Fibroblast of villous mesenchyme (primary cell): Measurements from ENCODE around the gene DHRS9. TPM values are rescaled to one million over a fixed set of nuclear protein-coding genes. Genes with fewer than 3 reads are reported as not detected.
A peak's percentile ranks its signal among the peaks of the same experiment; 100 is the strongest.

Experiments
- DNase-seq: peaks from one replicate; pipeline ENCODE4 v3.0.0-alpha.2; 2010; ENCODE audit warnings: low read depth
- H3K4me3 ChIP-seq: 2 replicates; pipeline ENCODE4 v1.5.1; 2011; ENCODE audit warnings: low read depth, mild to moderate bottlenecking, low read length
- total RNA-seq: library from RNA; depleted of rRNA; stranded (reverse); fragments of >200 nt; gene quantifications from 2 replicates; pipeline ENCODE4 v1.2.3, GENCODE V29; 2012
- TF ChIP-seq, protein P1 (sequence below): IDR thresholded peaks from 2 replicates; pipeline ENCODE4 v1.5.1; 2012; ENCODE audit warnings: low read depth, mild to moderate bottlenecking, low read length; ENCODE audit not compliant: insufficient read depth

Gene DHRS9
- under 0.01 TPM in 1 of 2 replicates, not detected in the other for total RNA-seq

DNA sequence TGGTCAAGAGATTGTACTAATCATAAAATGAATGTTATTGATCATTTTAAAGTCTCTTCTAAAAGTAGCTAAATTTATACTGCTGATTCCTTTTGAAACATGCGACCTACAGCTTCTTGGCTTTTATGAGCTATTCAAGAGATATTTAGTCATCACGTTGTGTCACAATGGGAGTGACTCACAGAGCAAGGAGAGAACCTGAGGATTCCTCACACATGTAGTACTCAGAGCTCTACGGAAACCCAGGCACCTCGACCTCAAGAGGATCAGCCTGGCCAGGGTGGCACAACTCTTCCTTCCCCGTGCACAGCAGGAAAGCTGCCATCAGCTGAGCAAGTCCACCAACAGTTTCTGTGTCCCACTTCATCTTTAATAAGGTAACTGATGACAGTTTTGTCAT is at the start of gene DHRS9:
DHRS9 (plus strand) TSS at position 223 of the 400 bp plus-strand sequence. CDS start 12,019 bp downstream, outside the sequence.
- DNase-seq, result peak; percentile 58
- TF ChIP-seq, protein P1, sequence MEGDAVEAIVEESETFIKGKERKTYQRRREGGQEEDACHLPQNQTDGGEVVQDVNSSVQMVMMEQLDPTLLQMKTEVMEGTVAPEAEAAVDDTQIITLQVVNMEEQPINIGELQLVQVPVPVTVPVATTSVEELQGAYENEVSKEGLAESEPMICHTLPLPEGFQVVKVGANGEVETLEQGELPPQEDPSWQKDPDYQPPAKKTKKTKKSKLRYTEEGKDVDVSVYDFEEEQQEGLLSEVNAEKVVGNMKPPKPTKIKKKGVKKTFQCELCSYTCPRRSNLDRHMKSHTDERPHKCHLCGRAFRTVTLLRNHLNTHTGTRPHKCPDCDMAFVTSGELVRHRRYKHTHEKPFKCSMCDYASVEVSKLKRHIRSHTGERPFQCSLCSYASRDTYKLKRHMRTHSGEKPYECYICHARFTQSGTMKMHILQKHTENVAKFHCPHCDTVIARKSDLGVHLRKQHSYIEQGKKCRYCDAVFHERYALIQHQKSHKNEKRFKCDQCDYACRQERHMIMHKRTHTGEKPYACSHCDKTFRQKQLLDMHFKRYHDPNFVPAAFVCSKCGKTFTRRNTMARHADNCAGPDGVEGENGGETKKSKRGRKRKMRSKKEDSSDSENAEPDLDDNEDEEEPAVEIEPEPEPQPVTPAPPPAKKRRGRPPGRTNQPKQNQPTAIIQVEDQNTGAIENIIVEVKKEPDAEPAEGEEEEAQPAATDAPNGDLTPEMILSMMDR, result no peak
- no peak within 1 kb of the TSS for H3K4me3 ChIP-seq

DNA sequence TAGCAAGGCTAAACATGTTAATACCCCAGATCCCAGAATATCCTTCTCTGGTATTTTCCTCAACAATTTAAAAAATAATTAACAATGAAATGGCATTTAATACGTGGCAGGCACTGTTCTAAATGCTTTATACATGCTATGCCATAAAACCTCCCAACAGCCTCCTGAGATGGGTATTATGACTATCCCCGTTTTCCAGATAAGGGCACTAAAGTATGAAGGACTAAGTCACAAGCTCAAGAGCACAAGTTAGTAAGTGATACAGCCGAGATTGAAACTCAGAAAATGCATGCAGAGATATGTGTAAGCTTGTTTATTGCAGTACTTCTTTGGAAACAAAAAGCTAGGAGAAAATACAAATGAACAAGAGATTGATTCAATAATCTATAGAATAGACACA is 46.2 kb upstream of the DHRS9 start:
- no peak for DNase-seq
- no peak overlapping the region for H3K4me3 ChIP-seq
- TF ChIP-seq, protein P1, result no peak

DNA sequence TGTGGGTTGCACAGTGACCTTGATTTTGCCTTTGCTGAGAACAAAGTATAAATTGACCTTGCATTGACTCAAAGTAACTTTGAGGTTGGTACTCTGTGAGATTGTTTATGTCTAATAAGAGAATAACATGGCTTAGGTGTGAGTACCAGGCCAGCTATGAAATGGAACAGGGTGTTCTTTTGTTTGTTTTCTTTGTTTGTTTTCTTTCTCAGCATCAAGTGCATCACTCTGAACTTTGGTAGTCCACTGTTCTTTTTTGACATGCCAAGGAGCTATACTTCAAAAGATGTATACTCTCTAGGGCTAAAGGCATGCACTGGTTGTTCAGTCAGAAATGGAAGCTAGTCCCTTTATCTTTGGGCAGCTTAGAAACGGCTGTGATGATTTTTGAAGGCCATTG is 43.3 kb upstream of the DHRS9 start:
- DNase-seq, result no peak
- TF ChIP-seq, protein P1, result no peak
- H3K4me3 ChIP-seq, result no peak overlapping the region

- TF ChIP-seq, protein P1, result no peak
- no peak overlapping the region for H3K4me3 ChIP-seq
- DNase-seq, result no peak
Measured at GRCh38 chr2:169027234-169027633, 42.1 kb upstream of the DHRS9 start.

DNA sequence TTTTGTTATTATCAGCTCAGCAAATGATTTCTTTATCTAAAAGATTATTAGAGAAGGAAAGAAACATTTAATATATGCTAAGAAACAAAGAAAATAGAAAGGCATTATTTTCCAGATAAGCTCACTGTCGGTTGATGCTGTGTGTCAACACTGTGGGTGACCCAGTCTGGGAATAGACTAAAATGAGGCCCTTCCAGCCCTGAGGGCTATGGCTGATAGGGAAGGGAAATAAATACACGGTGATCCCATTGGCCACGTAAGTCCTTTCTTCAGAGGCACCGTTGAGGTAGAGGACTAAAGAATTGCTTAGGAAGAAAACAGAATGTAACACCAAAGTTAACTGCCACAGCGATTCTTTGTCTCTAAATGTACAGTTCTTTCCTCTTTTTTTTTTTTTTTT is 40.0 kb upstream of the DHRS9 start:
- DNase-seq, result no peak
- TF ChIP-seq, protein P1, result no peak
- H3K4me3 ChIP-seq, result no peak overlapping the region

GRCh38 chr2:169031202-169031601 is 38.2 kb upstream of the DHRS9 start, which contains the start of gene ABCB11:
Gene ABCB11, minus strand, starts transcription at chr2:169031324. Its CDS starts 13,199 bp downstream, at chr2:169018125.
- no peak within 1 kb of the TSS for H3K4me3 ChIP-seq
- TF ChIP-seq, protein P1, result no peak
- DNase-seq, result no peak

- peak; percentile 3 for DNase-seq
- no peak overlapping the region for H3K4me3 ChIP-seq
- TF ChIP-seq, protein P1, result no peak
Measured at GRCh38 chr2:169034256-169034655, 35.1 kb upstream of the DHRS9 start.
